ENCODE results near the gene GIGYF2. TPM values are rescaled to one million over a fixed set of nuclear protein-coding genes. Genes with fewer than 3 reads are reported as not detected.

The GIGYF2 gene
- total RNA-seq, 6 donors from 2014 or later: 54.7 to 127 (median 70.8) TPM

- WGBS, 2 donors: 86% methylated on average over 20 to 21 of the region's 21 CpGs
- no peaks in the 10 kb centered on the region for H3K9me3 ChIP-seq
- H3K36me3 ChIP-seq: no peaks in the 10 kb centered on the region
- peaks cover 0 to 7% (median 0%) of the 10 kb centered on the region in 4 donors for H3K4me1 ChIP-seq
- DNase-seq: no peak
- H3K27me3 ChIP-seq: no peaks in the 10 kb centered on the region
- TF ChIP-seq POLR2AphosphoS5 (IDR thresholded peaks at IDR 0.05) (no peak), EP300 (IDR thresholded peaks at IDR 0.05) (no peak), CTCF (IDR thresholded peaks at IDR 0.05) (no peak), POLR2A (IDR thresholded peaks at IDR 0.05) (no peak)
- no peak overlapping the region for H3K27ac ChIP-seq
- no peak overlapping the region for H3K4me3 ChIP-seq
- no peak for ATAC-seq (ENCODE audit: low FRiP score in 2 of 2)
Observed at GRCh38 chr2:232888099-232888836, 191.1 kb downstream of the GIGYF2 start.

- no peak overlapping the region for H3K4me3 ChIP-seq
- TF ChIP-seq POLR2A (IDR thresholded peaks at IDR 0.05) (no peak), POLR2AphosphoS5 (IDR thresholded peaks at IDR 0.05) (no peak), EP300 (IDR thresholded peaks at IDR 0.05) (no peak), CTCF (IDR thresholded peaks at IDR 0.05) (no peak)
- 86 to 87% methylated on average over 14 of the region's 14 CpGs for WGBS, 2 donors
- no peaks in the 10 kb centered on the region for H3K27me3 ChIP-seq
- no peaks in the 10 kb centered on the region for H3K36me3 ChIP-seq
- H3K4me1 ChIP-seq: peaks cover 0 to 7% (median 0%) of the 10 kb centered on the region in 4 donors
- ATAC-seq (ENCODE audit: low FRiP score in 2 of 2): no peak
- no peaks in the 10 kb centered on the region for H3K9me3 ChIP-seq
- H3K27ac ChIP-seq: no peak overlapping the region
- peak in 1 of 2 donors; percentile 59 for DNase-seq
Observed at GRCh38 chr2:232888839-232889529, 191.9 kb downstream of the GIGYF2 start.

- WGBS, 2 donors: 80 to 88% methylated on average over 3 to 5 of the region's 5 CpGs
- no peak for DNase-seq
- H3K36me3 ChIP-seq: no peaks in the 10 kb centered on the region
- no peak overlapping the region for H3K4me3 ChIP-seq
- no peak for ATAC-seq (ENCODE audit: low FRiP score in 2 of 2)
- H3K4me1 ChIP-seq: peaks cover 0 to 7% (median 0%) of the 10 kb centered on the region in 4 donors
- TF ChIP-seq POLR2AphosphoS5 (IDR thresholded peaks at IDR 0.05) (no peak), POLR2A (IDR thresholded peaks at IDR 0.05) (no peak), EP300 (IDR thresholded peaks at IDR 0.05) (no peak)
- H3K27ac ChIP-seq: no peak overlapping the region
- H3K27me3 ChIP-seq: no peaks in the 10 kb centered on the region
- no peaks in the 10 kb centered on the region for H3K9me3 ChIP-seq
Observed at GRCh38 chr2:232889876-232890401, 192.8 kb downstream of the GIGYF2 start.

- 83 to 84% methylated on average over 11 of the region's 11 CpGs for WGBS, 2 donors
- ATAC-seq (ENCODE audit: low FRiP score in 2 of 2): no peak
- Histone ChIP-seq H3K27me3 (no peaks in the 10 kb centered on the region), H3K4me3 (no peak overlapping the region), H3K4me1 (peaks cover 0 to 7% (median 0%) of the 10 kb centered on the region in 4 donors), H3K36me3 (no peaks in the 10 kb centered on the region), H3K9me3 (no peaks in the 10 kb centered on the region), H3K27ac (no peak overlapping the region)
- TF ChIP-seq POLR2A (IDR thresholded peaks at IDR 0.05): no peak
- no peak for TF ChIP-seq EP300 (IDR thresholded peaks at IDR 0.05)
- TF ChIP-seq POLR2AphosphoS5 (IDR thresholded peaks at IDR 0.05): no peak
- no peak for TF ChIP-seq CTCF (IDR thresholded peaks at IDR 0.05)
- DNase-seq: peak in 1 of 2 donors; percentile 44
Observed at GRCh38 chr2:232890536-232890895, 193.4 kb downstream of the GIGYF2 start.

GRCh38 chr2:232890896-232891601 lies 193.9 kb downstream of the GIGYF2 start:
- no peaks in the 10 kb centered on the region for H3K9me3 ChIP-seq
- H3K27me3 ChIP-seq: no peaks in the 10 kb centered on the region
- ATAC-seq (ENCODE audit: low FRiP score in 2 of 2) (peak in 1 of 2 donors; percentile 32), DNase-seq (peak; percentile 66 to 69)
- peaks cover 0 to 7% (median 0%) of the 10 kb centered on the region in 4 donors for H3K4me1 ChIP-seq
- no peaks in the 10 kb centered on the region for H3K36me3 ChIP-seq
- no peak overlapping the region for H3K4me3 ChIP-seq
- no peak overlapping the region for H3K27ac ChIP-seq
- no peak for TF ChIP-seq CTCF (IDR thresholded peaks at IDR 0.05)
- TF ChIP-seq POLR2AphosphoS5 (IDR thresholded peaks at IDR 0.05): no peak
- no peak for TF ChIP-seq POLR2A (IDR thresholded peaks at IDR 0.05)
- TF ChIP-seq EP300 (IDR thresholded peaks at IDR 0.05): no peak
- WGBS, 2 donors: 30 to 42% methylated on average over 19 to 23 of the region's 23 CpGs
